IMR-90 (cell line): ENCODE data around the gene APC. TPM values are rescaled to one million over a fixed set of nuclear protein-coding genes. Genes with fewer than 3 reads are reported as not detected.

Experiments used
- ATAC-seq: fragments of 200-7000 bp; cut with Tn5 transposase; 2 replicates; pipeline ENCODE4 v1.9.1; 2020; ENCODE audit warnings: low read depth, mild to moderate bottlenecking, moderate library complexity
- BruUV-seq: library from RNA; stranded (reverse); fragments of 400-500 nt; replicated peaks from 2 replicates; lab custom pipeline; 2021; lab: Mats Ljungman, UMichigan
- CTCF ChIA-PET: fragments of 300-600 bp; formaldehyde crosslinking; extraction: SDS; loops from one replicate; lab custom pipeline; 2021; ENCODE audit warnings: antibody characterized with exemption; lab: Yijun Ruan, JAX
- POLR2A ChIA-PET: fragments of 300-600 bp; sonication (Branson Sonifier 250); formaldehyde crosslinking; loops from one replicate; lab custom pipeline; 2022; ENCODE audit warnings: antibody characterized with exemption; ENCODE audit not compliant: unreplicated experiment; lab: Charles Lee
- DNase-seq: peaks from one replicate; pipeline ENCODE4 v3.0.0; 2013
- H2AFZ ChIP-seq: replicated peaks from 2 replicates; pipeline ENCODE3; 2013; ENCODE audit warnings: low read length, mild to moderate bottlenecking; ENCODE audit not compliant: poor library complexity
- H2AK5ac ChIP-seq: 2 replicates; pipeline ENCODE4 v1.6.1; 2013; ENCODE audit warnings: low read depth, low read length, inconsistent platforms
- H2AK9ac ChIP-seq: replicated peaks from 2 replicates; pipeline ENCODE3; 2013; ENCODE audit warnings: mild to moderate bottlenecking, low read depth, low read length, moderate library complexity; ENCODE audit not compliant: poor library complexity
- H2BK120ac ChIP-seq: 2 replicates; pipeline ENCODE4 v1.6.1; 2013; ENCODE audit warnings: low read depth, low read length, inconsistent platforms
- H2BK15ac ChIP-seq: 3 replicates; pipeline ENCODE4 v1.6.1; 2013; ENCODE audit warnings: low read depth, low read length, inconsistent platforms
- H2BK20ac ChIP-seq: 2 replicates; pipeline ENCODE4 v1.6.1; 2013; ENCODE audit warnings: low read depth, mild to moderate bottlenecking, inconsistent platforms, low read length, moderate library complexity
- H2BK5ac ChIP-seq: 2 replicates; pipeline ENCODE4 v1.6.1; 2013; ENCODE audit warnings: mild to moderate bottlenecking, low read depth, low read length, inconsistent platforms; ENCODE audit not compliant: poor library complexity, severe bottlenecking
- H3K14ac ChIP-seq: replicated peaks from 2 replicates; pipeline ENCODE4 v1.6.1; 2013; ENCODE audit warnings: low read depth, low read length, inconsistent platforms
- H3K18ac ChIP-seq: 2 replicates; pipeline ENCODE4 v1.6.1; 2013; ENCODE audit warnings: low read depth, low read length, control low read depth
- H3K23ac ChIP-seq: 2 replicates; pipeline ENCODE4 v1.6.1; 2013; ENCODE audit warnings: low read depth, low read length, inconsistent platforms
- H3K27ac ChIP-seq: 2 replicates; pipeline ENCODE4 v1.5.1; 2013; ENCODE audit warnings: mild to moderate bottlenecking, control low read depth, low read length; ENCODE audit not compliant: insufficient read depth
- H3K27me3 ChIP-seq: 2 replicates; pipeline ENCODE4 v1.6.1; 2013; ENCODE audit warnings: low read length; ENCODE audit not compliant: control insufficient read depth, insufficient read depth
- H3K36me3 ChIP-seq: 2 replicates; pipeline ENCODE4 v1.6.1; 2013; ENCODE audit warnings: low read length, mixed read lengths; ENCODE audit not compliant: control insufficient read depth, insufficient read depth
- H3K4ac ChIP-seq: 2 replicates; pipeline ENCODE4 v1.6.1; 2013; ENCODE audit warnings: low read depth, low read length, inconsistent platforms
- H3K4me1 ChIP-seq: 2 replicates; pipeline ENCODE4 v1.6.1; 2013; ENCODE audit warnings: low read length, mixed read lengths; ENCODE audit not compliant: control insufficient read depth, insufficient read depth
- H3K4me2 ChIP-seq: 2 replicates; pipeline ENCODE4 v1.6.1; 2013; ENCODE audit warnings: low read depth, mild to moderate bottlenecking, control low read depth, low read length, moderate library complexity
- H3K4me3 ChIP-seq: 2 replicates; pipeline ENCODE4 v1.5.1; 2013; ENCODE audit warnings: low read depth, mild to moderate bottlenecking, control low read depth, low read length, moderate library complexity; ENCODE audit not compliant: insufficient read depth
- H3K56ac ChIP-seq: 2 replicates; pipeline ENCODE4 v1.6.1; 2013; ENCODE audit warnings: low read length, inconsistent platforms; ENCODE audit not compliant: insufficient read depth; ENCODE audit errors: extremely low read depth
- H3K79me1 ChIP-seq, 2 experiments: 2 replicates each; pipeline ENCODE4 v1.6.1; 2013; ENCODE audit warnings: low read length in 2 of 2, inconsistent platforms in 1 of 2, low read depth in 1 of 2
- H3K9ac ChIP-seq: 2 replicates; pipeline ENCODE4 v1.6.1; 2013; ENCODE audit warnings: low read depth, low read length, control low read depth
- H3K9me1 ChIP-seq: 2 replicates; pipeline ENCODE4 v1.6.1; 2013; ENCODE audit warnings: low read length, inconsistent platforms; ENCODE audit not compliant: insufficient read depth
- H3K9me3 ChIP-seq: 2 replicates; pipeline ENCODE4 v1.6.1; 2013; ENCODE audit warnings: low read length; ENCODE audit not compliant: control insufficient read depth, insufficient read depth
- H4K20me1 ChIP-seq: 2 replicates; pipeline ENCODE4 v1.6.1; 2013; ENCODE audit warnings: low read length, inconsistent platforms; ENCODE audit not compliant: insufficient read depth
- H4K5ac ChIP-seq: 2 replicates; pipeline ENCODE4 v1.6.1; 2013; ENCODE audit warnings: mild to moderate bottlenecking, low read depth, low read length, control low read depth
- H4K8ac ChIP-seq, 2 experiments: 2 replicates each; pipeline ENCODE4 v1.6.1; 2013; ENCODE audit warnings: low read depth in 2 of 2, low read length in 2 of 2, control low read depth in 1 of 2, inconsistent platforms in 1 of 2
- H4K91ac ChIP-seq: 2 replicates; pipeline ENCODE4 v1.6.1; 2013; ENCODE audit warnings: low read depth, low read length, inconsistent platforms; ENCODE audit not compliant: insufficient read depth
- BHLHE40 ChIP-seq: fragments of 150-350 bp; IDR thresholded peaks from 2 replicates; pipeline ENCODE4 v1.6.1; 2016; ENCODE audit warnings: mild to moderate bottlenecking, low read depth, low read length
- CEBPB ChIP-seq: IDR thresholded peaks from 2 replicates; pipeline ENCODE4 v1.6.1; 2012; ENCODE audit warnings: low read depth, low read length, improper control_type of control experiment
- CHD1 ChIP-seq: IDR thresholded peaks from 2 replicates; pipeline ENCODE4 v1.6.1; 2012; ENCODE audit warnings: low read depth, low read length, improper control_type of control experiment
- CTCF ChIP-seq: conservative IDR thresholded peaks from 2 replicates; pipeline ENCODE4 v1.5.1; 2012; ENCODE audit warnings: mild to moderate bottlenecking, low read depth, low read length, improper control_type of control experiment
- ELK1 ChIP-seq: fragments of 150-350 bp; IDR thresholded peaks from 2 replicates; pipeline ENCODE4 v1.6.1; 2016; ENCODE audit warnings: low read depth, mild to moderate bottlenecking, low read length, moderate library complexity, borderline replicate concordance
- FOS ChIP-seq: fragments of 150-350 bp; IDR thresholded peaks from 2 replicates; pipeline ENCODE4 v1.6.1; 2016; ENCODE audit warnings: low read depth, low read length
- MAFK ChIP-seq: IDR thresholded peaks from 2 replicates; pipeline ENCODE4 v1.6.1; 2012; ENCODE audit warnings: low read depth, low read length, improper control_type of control experiment
- MAZ ChIP-seq: IDR thresholded peaks from 2 replicates; pipeline ENCODE4 v1.6.1; 2012; ENCODE audit warnings: low read depth, mild to moderate bottlenecking, low read length, improper control_type of control experiment, moderate library complexity, borderline replicate concordance
- NFE2L2 ChIP-seq: fragments of 150-350 bp; IDR thresholded peaks from 2 replicates; pipeline ENCODE4 v1.6.1; 2016; ENCODE audit warnings: low read depth, mild to moderate bottlenecking, low read length
- RCOR1 ChIP-seq: IDR thresholded peaks from 2 replicates; pipeline ENCODE4 v1.6.1; 2012; ENCODE audit warnings: mild to moderate bottlenecking, low read length, improper control_type of control experiment; ENCODE audit not compliant: insufficient replicate concordance
- RFX5 ChIP-seq: IDR thresholded peaks from 2 replicates; pipeline ENCODE4 v1.8.0; 2012; ENCODE audit warnings: low read depth, mild to moderate bottlenecking, low read length, moderate library complexity
- SMC3 ChIP-seq: fragments of 150-350 bp; IDR thresholded peaks from 2 replicates; pipeline ENCODE4 v1.6.1; 2016; ENCODE audit warnings: low read depth, mild to moderate bottlenecking, antibody characterized with exemption, low read length, moderate library complexity
- USF2 ChIP-seq: fragments of 150-350 bp; IDR thresholded peaks from 2 replicates; pipeline ENCODE4 v1.6.1; 2017; ENCODE audit warnings: mild to moderate bottlenecking, antibody characterized with exemption, low read length, low read depth
- WGBS, 2 experiments: methylation state at CpG; one replicate each; pipeline versions ENCODE4 v1.1.5 to v1.1.7; 2013; ENCODE audit warnings: missing lambda C conversion rate in 2 of 2; ENCODE audit not compliant: insufficient read length in 1 of 2; ENCODE audit errors: extremely low coverage in 2 of 2; 5-methylcytosine and 5-hydroxymethylcytosine counted together
- dilution Hi-C: fragments of 300-500 bp; cut with HindIII; formaldehyde crosslinking; loops from one replicate; pipeline ENCODE4 v1.14.3; 2018; ENCODE audit warnings: low sequenced_read_pairs; ENCODE audit not compliant: unreplicated experiment
- in situ Hi-C: fragments of 300-500 bp; cut with MboI; formaldehyde crosslinking; loops from 3 replicates; pipeline ENCODE4 v1.14.3; 2019; ENCODE audit warnings: low sequenced_read_pairs, inconsistent platforms, mixed read lengths
- intact Hi-C: fragments of 100-400 bp; cut with micrococcal nuclease; formaldehyde crosslinking; loops from 2 replicates; pipeline ENCODE4 v1.10.0; 2022
- polyA plus RNA-seq, 3 experiments: library from polyadenylated mRNA; depleted of rRNA; stranded (reverse); fragments of >200 nt; gene quantifications; 2 replicates each; pipeline ENCODE4 v1.2.3, GENCODE V29; 2012; ENCODE audit warnings: low replicate concordance in 1 of 3
- total RNA-seq: library from RNA; depleted of rRNA; stranded (reverse); fragments of >200 nt; gene quantifications from 2 replicates; pipeline ENCODE4 v1.2.3, GENCODE V29; 2012

The APC gene
- total and polyA plus RNA-seq, 2 of the 4 experiments (the other 2 are of a cell fraction), result 7.3 to 58.4 TPM

- intact Hi-C loops, result loop anchor here (10.0 kb wide), 1 partner anchor 151 kb away; no protein-coding TSS in a partner anchor
- POLR2A ChIA-PET, result no interaction called here
- no peak for TF ChIP-seq MAZ
- no peak for TF ChIP-seq SMC3
- TF ChIP-seq RFX5, result no peak
- TF ChIP-seq CHD1, result no peak
- TF ChIP-seq BHLHE40, result no peak
- no peak for TF ChIP-seq NFE2L2
- TF ChIP-seq FOS, result no peak
- no peak for TF ChIP-seq CTCF
- no peak for TF ChIP-seq USF2
- TF ChIP-seq MAFK, result no peak
- TF ChIP-seq ELK1, result no peak
- TF ChIP-seq CEBPB, result no peak
- no peak for TF ChIP-seq RCOR1
These were observed 33.5 kb upstream of the APC start for GRCh38 chr5:112703866-112704820.

More at GRCh38 chr5:112703866-112704820, 33.5 kb upstream of the APC start:
- H4K5ac ChIP-seq, result no peak overlapping the region
- no peaks in the 10 kb centered on the region; the same call in 1 of the 2 replicates for H3K9me1 ChIP-seq
- no peak overlapping the region for H3K18ac ChIP-seq
- H3K27me3 ChIP-seq, result no peaks in the 10 kb centered on the region
- H3K14ac ChIP-seq, result 0 out of 2 replicates have a peak overlapping the region, but pooled peaks have one; percentile 19
- H2BK5ac ChIP-seq, result no peak overlapping the region
- in situ Hi-C loops (no loop called here), dilution Hi-C loops (no loop called here)
- no peaks in the 10 kb centered on the region for H3K9me3 ChIP-seq
- H3K79me1 ChIP-seq, result peaks cover 3 to 4% of the 10 kb centered on the region in 2 experiments; a peak in 2 of 4 replicates
- H2AK9ac ChIP-seq, result no peak overlapping the region
- DNase-seq, result peak; percentile 40
- WGBS, 2 experiments, result 83% methylated on average over 2 of the region's 7 CpGs; no CpG with 5 or more reads in 1 of the 2 experiments
- H2BK15ac ChIP-seq, result no peak overlapping the region
- H4K8ac ChIP-seq, result no peak overlapping the region
- H3K27ac ChIP-seq, result no peak overlapping the region
- no peak overlapping the region for H2BK120ac ChIP-seq
- no peak overlapping the region for H3K9ac ChIP-seq
- H2BK20ac ChIP-seq, result no peak overlapping the region
- H3K36me3 ChIP-seq, result no peaks in the 10 kb centered on the region
- BruUV-seq, result no TSS peak
- ATAC-seq, result no peak
- H2AK5ac ChIP-seq, result no peak overlapping the region
- H3K4ac ChIP-seq, result no peak overlapping the region
- no peak overlapping the region for H3K4me2 ChIP-seq
- no peak overlapping the region for H3K4me3 ChIP-seq
- no peak overlapping the region for H3K23ac ChIP-seq
- no peaks in the 10 kb centered on the region for H4K20me1 ChIP-seq
- CTCF ChIA-PET, result no interaction called here
- no peaks in the 10 kb centered on the region; the same call in 1 of the 2 replicates for H3K4me1 ChIP-seq
- H4K91ac ChIP-seq, result no peak overlapping the region
- H2AFZ ChIP-seq, result no peak overlapping the region
- no peak overlapping the region for H3K56ac ChIP-seq
